ENCODE results near the gene RRP15.

RRP15 gene

DNA sequence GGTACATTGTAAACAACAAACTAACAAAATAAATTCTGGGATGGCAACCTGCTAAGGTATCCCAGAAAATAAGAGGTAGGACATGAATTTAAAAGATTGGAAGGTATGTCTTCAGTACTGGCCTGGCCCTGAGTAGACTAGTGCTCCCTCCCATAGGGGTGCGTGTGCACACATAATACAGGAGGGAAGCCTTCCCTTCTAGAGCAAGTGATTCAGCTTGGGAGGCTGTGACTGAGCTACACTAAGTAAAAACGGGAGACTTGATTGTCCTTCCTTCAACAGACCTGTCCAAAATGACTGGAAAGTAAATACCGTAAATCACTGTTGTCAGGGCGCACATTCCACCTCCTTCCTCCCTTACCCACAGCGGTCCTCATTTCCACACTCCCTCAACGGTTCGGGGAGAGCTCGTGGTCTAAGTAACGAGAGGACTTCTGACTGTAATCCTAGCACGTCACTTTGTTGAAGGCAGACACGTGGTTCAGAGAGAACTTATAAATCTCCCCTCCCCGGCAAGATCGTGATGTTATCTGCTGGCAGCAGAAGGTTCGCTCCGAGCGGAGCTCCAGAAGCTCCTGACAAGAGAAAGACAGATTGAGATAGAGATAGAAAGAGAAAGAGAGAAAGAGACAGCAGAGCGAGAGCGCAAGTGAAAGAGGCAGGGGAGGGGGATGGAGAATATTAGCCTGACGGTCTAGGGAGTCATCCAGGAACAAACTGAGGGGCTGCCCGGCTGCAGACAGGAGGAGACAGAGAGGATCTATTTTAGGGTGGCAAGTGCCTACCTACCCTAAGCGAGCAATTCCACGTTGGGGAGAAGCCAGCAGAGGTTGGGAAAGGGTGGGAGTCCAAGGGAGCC, 60.0 kb downstream of the RRP15 start, which contains the start of gene TGFB2:
Gene TGFB2, plus strand, starts transcription at position 523 of the 859 bp plus-strand sequence. CDS start 1,366 bp downstream, outside the sequence.
- no peaks in the 10 kb centered on the region for H3K27me3 Mint-ChIP-seq

DNA sequence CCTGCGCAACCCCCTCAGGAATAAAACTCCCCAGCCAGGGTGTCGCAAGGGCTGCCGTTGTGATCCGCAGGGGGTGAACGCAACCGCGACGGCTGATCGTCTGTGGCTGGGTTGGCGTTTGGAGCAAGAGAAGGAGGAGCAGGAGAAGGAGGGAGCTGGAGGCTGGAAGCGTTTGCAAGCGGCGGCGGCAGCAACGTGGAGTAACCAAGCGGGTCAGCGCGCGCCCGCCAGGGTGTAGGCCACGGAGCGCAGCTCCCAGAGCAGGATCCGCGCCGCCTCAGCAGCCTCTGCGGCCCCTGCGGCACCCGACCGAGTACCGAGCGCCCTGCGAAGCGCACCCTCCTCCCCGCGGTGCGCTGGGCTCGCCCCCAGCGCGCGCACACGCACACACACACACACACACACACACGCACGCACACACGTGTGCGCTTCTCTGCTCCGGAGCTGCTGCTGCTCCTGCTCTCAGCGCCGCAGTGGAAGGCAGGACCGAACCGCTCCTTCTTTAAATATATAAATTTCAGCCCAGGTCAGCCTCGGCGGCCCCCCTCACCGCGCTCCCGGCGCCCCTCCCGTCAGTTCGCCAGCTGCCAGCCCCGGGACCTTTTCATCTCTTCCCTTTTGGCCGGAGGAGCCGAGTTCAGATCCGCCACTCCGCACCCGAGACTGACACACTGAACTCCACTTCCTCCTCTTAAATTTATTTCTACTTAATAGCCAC, 60.7 kb downstream of the RRP15 start:
- no peaks in the 10 kb centered on the region for H3K27me3 Mint-ChIP-seq
- H3K9me3 Mint-ChIP-seq: no peaks in the 10 kb centered on the region
- ATAC-seq: peak; percentile 86
- no peak overlapping the region for H3K27ac Mint-ChIP-seq
- peaks cover 40% of the 10 kb centered on the region for H3K4me1 Mint-ChIP-seq
- H3K36me3 Mint-ChIP-seq: no peaks in the 10 kb centered on the region
- no peak overlapping the region for H3K4me3 Mint-ChIP-seq

More for the DNA sequence above, 60.0 kb downstream of the RRP15 start, which contains the start of gene TGFB2:
- H3K9me3 Mint-ChIP-seq: no peaks in the 10 kb centered on the region
- H3K4me3 Mint-ChIP-seq: no peak within 1 kb of the TSS
- no peak within 1 kb of the TSS for H3K27ac Mint-ChIP-seq
- peak; percentile 60 for ATAC-seq
- peaks cover 32% of the 10 kb centered on the region for H3K4me1 Mint-ChIP-seq
- H3K36me3 Mint-ChIP-seq: no peaks in the 10 kb centered on the region

DNA sequence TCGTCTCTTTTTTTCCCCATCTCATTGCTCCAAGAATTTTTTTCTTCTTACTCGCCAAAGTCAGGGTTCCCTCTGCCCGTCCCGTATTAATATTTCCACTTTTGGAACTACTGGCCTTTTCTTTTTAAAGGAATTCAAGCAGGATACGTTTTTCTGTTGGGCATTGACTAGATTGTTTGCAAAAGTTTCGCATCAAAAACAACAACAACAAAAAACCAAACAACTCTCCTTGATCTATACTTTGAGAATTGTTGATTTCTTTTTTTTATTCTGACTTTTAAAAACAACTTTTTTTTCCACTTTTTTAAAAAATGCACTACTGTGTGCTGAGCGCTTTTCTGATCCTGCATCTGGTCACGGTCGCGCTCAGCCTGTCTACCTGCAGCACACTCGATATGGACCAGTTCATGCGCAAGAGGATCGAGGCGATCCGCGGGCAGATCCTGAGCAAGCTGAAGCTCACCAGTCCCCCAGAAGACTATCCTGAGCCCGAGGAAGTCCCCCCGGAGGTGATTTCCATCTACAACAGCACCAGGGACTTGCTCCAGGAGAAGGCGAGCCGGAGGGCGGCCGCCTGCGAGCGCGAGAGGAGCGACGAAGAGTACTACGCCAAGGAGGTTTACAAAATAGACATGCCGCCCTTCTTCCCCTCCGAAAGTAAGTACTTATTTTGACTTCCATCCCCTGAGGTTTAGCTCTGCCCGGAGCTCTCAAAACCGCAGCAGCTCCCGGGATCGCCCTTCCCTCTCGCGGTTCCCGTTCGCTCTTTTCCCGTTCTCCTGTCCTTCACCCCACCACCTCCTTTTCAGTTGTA, 61.5 kb downstream of the RRP15 start:
- H3K4me1 Mint-ChIP-seq: peaks cover 47% of the 10 kb centered on the region
- H3K27me3 Mint-ChIP-seq: no peaks in the 10 kb centered on the region
- H3K27ac Mint-ChIP-seq: no peak overlapping the region
- H3K9me3 Mint-ChIP-seq: no peaks in the 10 kb centered on the region
- H3K36me3 Mint-ChIP-seq: no peaks in the 10 kb centered on the region
- no peak for ATAC-seq
- H3K4me3 Mint-ChIP-seq: no peak overlapping the region

DNA sequence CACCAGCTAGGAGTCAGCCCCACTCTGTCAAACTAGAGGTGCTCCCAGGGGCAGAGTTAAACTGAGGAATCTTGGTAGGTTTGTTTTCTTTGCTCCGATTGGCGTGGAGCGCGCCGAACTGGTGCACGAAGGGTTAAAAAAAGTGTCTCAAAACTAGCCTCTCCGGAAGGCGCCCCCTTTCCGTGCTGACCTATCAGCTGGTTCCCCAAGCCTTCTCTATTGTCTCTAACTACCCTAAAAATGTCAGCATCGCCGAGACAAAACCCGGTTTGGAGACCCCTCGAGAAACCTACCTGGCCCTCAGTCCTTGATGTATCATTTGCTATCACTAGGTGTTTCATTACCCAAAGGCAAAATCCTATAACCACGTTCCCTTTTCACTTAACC, 62.2 kb downstream of the RRP15 start:
- peaks cover 49% of the 10 kb centered on the region for H3K4me1 Mint-ChIP-seq

DNA sequence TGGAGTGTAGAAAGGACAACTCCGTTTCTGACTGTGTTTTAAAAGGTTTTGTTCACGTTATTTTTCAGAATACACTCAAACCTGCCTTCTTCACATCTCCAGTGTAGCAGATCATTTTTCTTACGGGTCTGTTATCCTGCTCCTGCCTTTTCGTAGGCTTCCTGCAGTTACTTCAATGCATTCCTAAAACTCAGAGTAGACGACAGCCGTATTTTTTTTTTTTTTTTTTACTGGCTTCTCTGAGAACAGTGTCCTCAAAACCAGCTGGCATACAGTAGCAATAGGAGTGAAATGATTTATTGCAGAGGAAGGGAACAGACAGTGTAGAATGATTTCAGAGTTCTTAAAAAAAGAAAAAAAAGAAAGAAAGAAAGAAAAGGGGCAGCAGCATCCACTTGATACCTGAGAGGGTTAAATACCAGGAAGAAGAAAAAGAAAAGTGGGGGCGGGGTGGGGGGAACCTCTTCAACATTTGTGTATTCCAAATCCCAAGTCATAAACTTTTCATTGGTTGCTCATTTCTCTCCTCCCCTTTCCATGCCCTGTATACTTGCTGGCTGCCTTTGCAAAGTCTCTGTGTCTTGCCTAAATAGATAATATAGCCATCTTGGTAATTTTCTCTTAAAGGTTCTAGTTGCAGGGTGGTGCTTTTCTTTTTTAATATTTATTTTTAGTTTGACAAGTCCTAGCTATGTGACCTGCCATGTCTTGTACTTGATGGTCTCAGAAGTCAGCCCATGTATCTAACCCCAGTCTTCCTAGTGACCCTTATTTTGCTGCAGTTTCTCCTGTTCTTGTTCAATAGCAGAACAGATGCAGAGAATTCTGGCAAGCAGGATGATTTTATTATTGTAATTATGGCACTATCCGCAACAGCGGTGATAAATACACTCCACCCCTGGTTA, 62.9 kb downstream of the RRP15 start:
- Mint-ChIP-seq H3K4me3 (no peak overlapping the region), H3K4me1 (peaks cover 49% of the 10 kb centered on the region), H3K9me3 (no peaks in the 10 kb centered on the region), H3K27ac (no peak overlapping the region), H3K36me3 (no peaks in the 10 kb centered on the region), H3K27me3 (no peaks in the 10 kb centered on the region)
- ATAC-seq: no peak

More for the DNA sequence above, 62.2 kb downstream of the RRP15 start:
- ATAC-seq: no peak
- Mint-ChIP-seq H3K27me3 (no peaks in the 10 kb centered on the region), H3K36me3 (no peaks in the 10 kb centered on the region), H3K27ac (no peak overlapping the region), H3K9me3 (no peaks in the 10 kb centered on the region), H3K4me3 (no peak overlapping the region)

DNA sequence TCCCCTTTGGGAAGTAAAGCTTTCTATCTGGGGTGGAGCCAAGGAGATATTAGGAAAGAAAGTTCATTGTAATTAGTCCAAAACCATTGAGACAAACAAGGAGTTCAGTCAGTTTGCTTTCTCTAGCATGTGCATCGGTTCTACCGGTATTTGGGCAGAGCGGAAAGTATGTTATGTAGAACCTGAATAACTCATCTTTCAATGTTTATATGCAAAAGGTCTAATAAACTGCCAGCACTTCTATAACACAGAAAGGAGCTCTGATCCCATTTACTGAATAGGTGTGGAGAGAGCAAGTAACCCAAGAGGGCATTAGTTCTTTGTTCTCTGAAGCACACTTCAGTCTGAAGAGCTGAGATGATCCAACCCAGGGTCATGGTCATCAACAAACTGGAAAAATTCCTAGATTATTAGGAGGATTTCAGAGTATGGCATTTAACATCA, 63.6 kb downstream of the RRP15 start:
- Mint-ChIP-seq H3K27me3 (no peaks in the 10 kb centered on the region), H3K4me1 (peaks cover 49% of the 10 kb centered on the region), H3K9me3 (no peaks in the 10 kb centered on the region), H3K4me3 (no peak overlapping the region), H3K36me3 (no peaks in the 10 kb centered on the region), H3K27ac (no peak overlapping the region)
- no peak for ATAC-seq

DNA sequence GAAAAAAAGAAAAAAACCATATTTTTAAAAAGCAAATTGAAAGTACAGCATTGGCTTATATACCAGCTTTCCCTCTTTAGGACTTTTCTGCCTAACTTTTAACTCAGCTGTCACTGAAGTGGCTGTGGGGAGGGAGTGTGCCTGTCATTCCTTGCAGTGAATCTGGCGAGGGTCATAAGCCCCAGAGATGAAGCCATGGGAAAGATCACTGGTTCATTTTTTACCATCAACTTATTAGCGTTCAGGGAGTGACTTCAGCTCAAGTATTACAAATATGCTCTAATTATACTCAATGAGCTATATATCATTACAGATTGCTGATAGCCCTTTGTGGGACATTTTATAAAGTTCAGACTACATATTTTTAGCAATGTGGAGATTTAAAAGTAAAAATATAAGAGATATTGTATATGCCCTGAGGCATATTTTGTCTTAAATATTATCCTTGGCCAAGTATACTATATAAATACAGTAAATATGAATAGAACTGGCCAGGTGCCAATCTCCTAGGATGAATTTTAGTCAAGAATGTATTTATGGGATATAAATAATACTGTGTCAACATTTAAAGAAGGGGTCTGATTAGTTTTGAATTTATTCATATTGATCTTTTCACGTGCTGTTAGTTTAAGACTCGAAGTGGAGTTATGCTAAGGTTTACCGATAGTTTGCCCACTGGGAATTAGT, 64.4 kb downstream of the RRP15 start:
- Mint-ChIP-seq H3K27ac (peak overlapping the region; percentile 82), H3K36me3 (no peaks in the 10 kb centered on the region), H3K4me3 (peak overlapping the region; percentile 18), H3K4me1 (peaks cover 49% of the 10 kb centered on the region), H3K9me3 (no peaks in the 10 kb centered on the region), H3K27me3 (no peaks in the 10 kb centered on the region)
- no peak for ATAC-seq

DNA sequence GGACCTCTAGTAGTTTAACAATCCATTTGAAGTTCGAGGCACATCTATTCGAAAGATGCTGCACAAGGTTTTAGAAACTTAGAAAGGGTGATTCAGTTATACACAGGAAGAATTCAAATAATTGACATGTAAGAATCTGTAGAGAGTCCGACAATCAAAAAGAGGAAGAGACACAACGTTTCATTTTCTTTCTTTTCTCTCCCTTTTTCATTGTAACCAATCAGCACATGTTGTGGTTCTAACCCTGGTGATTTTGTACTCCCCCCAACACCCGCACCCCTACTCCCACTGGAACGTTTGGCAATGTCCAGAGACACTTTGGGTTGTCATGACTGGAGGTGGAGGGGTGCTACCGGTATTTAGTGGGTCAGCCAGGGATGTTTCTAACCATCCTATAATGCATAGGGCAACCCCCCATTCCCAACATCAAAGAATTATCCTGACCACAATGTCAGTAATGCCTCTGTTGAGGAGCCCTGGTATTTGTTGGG, 65.0 kb downstream of the RRP15 start:
- Mint-ChIP-seq H3K36me3 (no peaks in the 10 kb centered on the region), H3K4me1 (peaks cover 49% of the 10 kb centered on the region), H3K27me3 (no peaks in the 10 kb centered on the region), H3K9me3 (no peaks in the 10 kb centered on the region), H3K4me3 (peak overlapping the region; percentile 18), H3K27ac (peak overlapping the region; percentile 82)
- no peak for ATAC-seq

DNA sequence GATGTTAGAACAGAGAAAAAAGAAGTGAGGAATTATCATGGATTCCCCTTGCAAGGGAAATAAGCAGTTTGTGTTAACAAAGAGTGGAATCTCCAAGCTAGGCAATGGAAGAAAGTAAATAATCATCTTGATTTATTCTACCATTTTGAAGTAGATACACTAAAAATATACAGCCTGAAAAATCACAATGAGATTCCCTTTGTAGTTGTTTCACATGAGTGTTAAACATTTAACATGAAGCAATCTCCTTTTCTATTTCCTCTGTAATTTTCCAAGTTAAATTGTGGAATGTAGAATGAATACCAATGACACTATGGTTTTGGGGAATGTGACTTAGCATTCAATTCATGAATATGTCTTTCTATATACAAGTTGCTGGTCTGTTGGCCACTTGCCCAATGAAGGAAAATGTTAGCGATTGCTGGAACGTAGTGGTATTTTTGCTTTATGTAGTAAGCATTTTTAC, 65.7 kb downstream of the RRP15 start:
- peaks cover 49% of the 10 kb centered on the region for H3K4me1 Mint-ChIP-seq
- peak overlapping the region; percentile 75 for H3K4me3 Mint-ChIP-seq
- no peaks in the 10 kb centered on the region for H3K36me3 Mint-ChIP-seq
- no peak for ATAC-seq
- no peaks in the 10 kb centered on the region for H3K27me3 Mint-ChIP-seq
- H3K9me3 Mint-ChIP-seq: no peaks in the 10 kb centered on the region
- peak overlapping the region; percentile 82 for H3K27ac Mint-ChIP-seq

DNA sequence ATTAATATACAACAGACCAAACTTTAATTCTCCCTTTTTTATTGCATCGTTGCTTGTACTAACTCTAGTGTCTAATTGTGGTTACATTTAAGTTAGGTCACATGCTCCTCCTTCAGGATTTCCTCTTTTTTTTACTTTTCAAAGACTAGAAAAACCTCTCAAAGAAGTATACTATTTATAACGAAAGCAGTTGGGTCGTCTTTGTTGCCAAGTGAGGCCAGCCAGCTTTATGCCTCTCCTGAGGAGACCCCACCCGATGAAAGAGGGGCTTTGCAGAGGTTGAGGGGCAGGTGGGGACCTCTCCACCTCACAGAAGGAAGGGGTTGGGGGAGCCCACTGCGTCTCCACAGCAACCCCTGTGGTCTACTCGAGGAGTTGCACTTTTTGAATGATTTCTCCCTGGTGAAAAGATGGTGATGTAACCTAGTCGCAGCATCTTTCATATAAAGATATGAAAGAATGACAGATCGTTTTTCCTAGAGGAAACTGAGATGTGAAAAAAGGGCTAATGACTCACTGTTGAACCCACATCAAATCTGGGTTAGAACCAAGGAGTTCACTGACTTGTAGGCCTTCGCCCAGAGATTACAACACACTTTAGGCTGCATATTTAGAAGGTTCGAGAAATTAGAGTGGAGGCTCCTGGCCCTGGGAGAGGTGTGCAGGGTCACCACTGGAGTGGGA, 66.4 kb downstream of the RRP15 start:
- H3K4me1 Mint-ChIP-seq: peaks cover 45% of the 10 kb centered on the region
- H3K4me3 Mint-ChIP-seq: peak overlapping the region; percentile 75
- H3K9me3 Mint-ChIP-seq: no peaks in the 10 kb centered on the region
- peak; percentile 69 for ATAC-seq
- no peaks in the 10 kb centered on the region for H3K36me3 Mint-ChIP-seq
- H3K27ac Mint-ChIP-seq: peak overlapping the region; percentile 82
- H3K27me3 Mint-ChIP-seq: no peaks in the 10 kb centered on the region

DNA sequence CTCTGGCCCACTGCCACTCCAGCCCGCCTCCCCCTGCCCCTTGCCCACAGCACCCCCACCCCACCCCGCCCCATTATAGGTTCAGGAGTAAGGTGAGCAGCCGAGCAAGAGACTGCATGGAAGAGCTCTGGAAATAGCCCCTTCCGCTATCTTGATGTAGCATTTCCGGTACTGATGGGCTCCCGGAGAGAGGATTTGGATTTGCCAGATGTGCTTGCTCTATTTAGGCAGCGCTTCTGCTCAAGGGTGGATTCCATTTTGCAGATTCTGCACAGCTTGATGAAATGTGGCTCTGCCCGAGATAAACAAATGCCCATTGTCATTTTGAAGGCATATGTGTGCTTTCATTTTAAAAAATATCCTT, 67.0 kb downstream of the RRP15 start:
- H3K27ac Mint-ChIP-seq: no peak overlapping the region
- ATAC-seq: no peak
- no peaks in the 10 kb centered on the region for H3K27me3 Mint-ChIP-seq

DNA sequence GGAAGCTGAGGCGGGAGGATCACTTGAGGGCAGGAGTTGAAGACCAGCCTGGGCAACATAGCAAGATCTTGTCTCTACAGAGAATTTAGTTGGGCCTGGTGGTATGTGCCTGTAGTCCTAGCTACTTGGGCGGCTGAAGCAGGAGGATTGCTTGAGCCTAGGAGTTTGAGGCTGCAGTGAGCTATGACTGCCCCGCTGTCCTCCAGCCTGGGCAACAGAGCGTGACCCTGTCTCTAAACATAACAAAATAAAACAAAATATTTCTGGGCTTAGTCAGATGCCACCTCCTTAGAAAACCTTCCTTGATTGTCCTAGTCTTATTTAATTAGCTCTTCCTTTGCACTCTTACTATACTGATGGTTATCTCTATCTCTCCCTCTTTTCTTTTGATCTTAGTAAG, 68.6 kb downstream of the RRP15 start:
- Mint-ChIP-seq H3K27me3 (no peaks in the 10 kb centered on the region), H3K27ac (no peak overlapping the region), H3K9me3 (no peaks in the 10 kb centered on the region)

More for the DNA sequence above, 67.0 kb downstream of the RRP15 start:
- no peaks in the 10 kb centered on the region for H3K9me3 Mint-ChIP-seq
- peaks cover 39% of the 10 kb centered on the region for H3K4me1 Mint-ChIP-seq
- H3K4me3 Mint-ChIP-seq: no peak overlapping the region
- H3K36me3 Mint-ChIP-seq: no peaks in the 10 kb centered on the region

DNA sequence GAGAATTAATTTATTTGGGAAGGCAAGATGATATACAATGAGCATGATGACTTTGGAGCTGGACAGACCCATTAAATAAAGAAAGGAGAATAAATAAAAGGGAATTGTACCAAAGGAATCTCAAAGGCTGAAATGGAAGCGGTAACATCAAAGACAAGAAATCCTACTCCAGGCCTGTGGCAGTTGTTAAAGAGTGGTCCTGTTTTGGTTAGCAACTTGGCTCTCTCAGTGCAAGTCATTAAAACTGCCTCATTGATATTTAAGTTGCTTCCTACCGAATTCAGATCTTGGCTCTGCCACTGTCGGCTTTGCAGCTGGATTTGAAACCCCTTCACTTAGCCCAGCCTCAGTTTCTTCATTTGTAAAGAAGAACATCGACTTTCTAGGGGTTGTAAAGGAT, 70.2 kb downstream of the RRP15 start:
- H3K27me3 Mint-ChIP-seq: no peaks in the 10 kb centered on the region
- H3K9me3 Mint-ChIP-seq: no peaks in the 10 kb centered on the region
- peaks cover 15% of the 10 kb centered on the region for H3K4me1 Mint-ChIP-seq
- H3K36me3 Mint-ChIP-seq: no peaks in the 10 kb centered on the region
- no peak for ATAC-seq
- no peak overlapping the region for H3K27ac Mint-ChIP-seq
- no peak overlapping the region for H3K4me3 Mint-ChIP-seq

More for the DNA sequence above, 68.6 kb downstream of the RRP15 start:
- ATAC-seq: no peak
- H3K36me3 Mint-ChIP-seq: no peaks in the 10 kb centered on the region
- H3K4me1 Mint-ChIP-seq: peaks cover 23% of the 10 kb centered on the region
- no peak overlapping the region for H3K4me3 Mint-ChIP-seq

All from stimulated activated memory B cell treated with anti-CD40 and anti-IgM and Interleukin-4, amounts not matched to agents 10 μg/mL and 1 μg/mL and 100 μg/mL, for 72 hours (primary cell).